PC-3 (cell line): Measurements from ENCODE around the gene MRPL48.

Experiments
- EZH2 ChIP-seq: fragments of 300-600 bp; sonication (generic); IDR thresholded peaks from one replicate; pipeline ENCODE4 v1.6.1; 2017; ENCODE audit warnings: antibody characterized with exemption, mild to moderate bottlenecking, low read length; ENCODE audit not compliant: unreplicated experiment
- TF ChIP-seq, protein P1 (sequence below): fragments of 300-600 bp; sonication (generic); conservative IDR thresholded peaks from 2 replicates; pipeline ENCODE4 v1.5.1; 2017; ENCODE audit warnings: antibody characterized with exemption, low read depth, mild to moderate bottlenecking, low read length

DNA sequence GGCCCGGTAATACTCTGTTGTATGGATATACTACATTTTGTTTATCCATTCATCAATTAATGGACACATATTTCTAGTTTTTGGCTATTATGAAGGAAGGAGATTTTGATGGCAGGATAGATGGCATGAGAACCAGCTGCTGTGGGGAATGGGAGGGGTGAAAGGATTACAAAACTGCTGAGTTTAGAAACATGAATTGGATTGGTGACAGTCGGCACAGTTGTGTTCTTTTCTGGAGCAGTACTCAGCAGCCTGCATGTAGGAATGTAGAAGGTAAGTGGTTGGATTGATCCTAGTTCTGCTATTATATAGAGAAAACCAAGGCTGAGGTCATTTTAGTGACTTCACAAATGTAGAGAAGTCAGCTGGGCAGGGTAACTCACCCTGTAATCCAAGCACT, 96.2 kb downstream of the MRPL48 start:
- TF ChIP-seq, protein P1, sequence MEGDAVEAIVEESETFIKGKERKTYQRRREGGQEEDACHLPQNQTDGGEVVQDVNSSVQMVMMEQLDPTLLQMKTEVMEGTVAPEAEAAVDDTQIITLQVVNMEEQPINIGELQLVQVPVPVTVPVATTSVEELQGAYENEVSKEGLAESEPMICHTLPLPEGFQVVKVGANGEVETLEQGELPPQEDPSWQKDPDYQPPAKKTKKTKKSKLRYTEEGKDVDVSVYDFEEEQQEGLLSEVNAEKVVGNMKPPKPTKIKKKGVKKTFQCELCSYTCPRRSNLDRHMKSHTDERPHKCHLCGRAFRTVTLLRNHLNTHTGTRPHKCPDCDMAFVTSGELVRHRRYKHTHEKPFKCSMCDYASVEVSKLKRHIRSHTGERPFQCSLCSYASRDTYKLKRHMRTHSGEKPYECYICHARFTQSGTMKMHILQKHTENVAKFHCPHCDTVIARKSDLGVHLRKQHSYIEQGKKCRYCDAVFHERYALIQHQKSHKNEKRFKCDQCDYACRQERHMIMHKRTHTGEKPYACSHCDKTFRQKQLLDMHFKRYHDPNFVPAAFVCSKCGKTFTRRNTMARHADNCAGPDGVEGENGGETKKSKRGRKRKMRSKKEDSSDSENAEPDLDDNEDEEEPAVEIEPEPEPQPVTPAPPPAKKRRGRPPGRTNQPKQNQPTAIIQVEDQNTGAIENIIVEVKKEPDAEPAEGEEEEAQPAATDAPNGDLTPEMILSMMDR, result no peak
- no peak for TF ChIP-seq EZH2
